NCI-H510A treated with DMSO at 0.1 percent for 48 hours (cell line): ENCODE results near the gene OSMR.

Source experiments
- DNase-seq: peaks from one replicate; lab custom pipeline; 2025; lab: John Stamatoyannopoulos, UW

The OSMR gene

DNA sequence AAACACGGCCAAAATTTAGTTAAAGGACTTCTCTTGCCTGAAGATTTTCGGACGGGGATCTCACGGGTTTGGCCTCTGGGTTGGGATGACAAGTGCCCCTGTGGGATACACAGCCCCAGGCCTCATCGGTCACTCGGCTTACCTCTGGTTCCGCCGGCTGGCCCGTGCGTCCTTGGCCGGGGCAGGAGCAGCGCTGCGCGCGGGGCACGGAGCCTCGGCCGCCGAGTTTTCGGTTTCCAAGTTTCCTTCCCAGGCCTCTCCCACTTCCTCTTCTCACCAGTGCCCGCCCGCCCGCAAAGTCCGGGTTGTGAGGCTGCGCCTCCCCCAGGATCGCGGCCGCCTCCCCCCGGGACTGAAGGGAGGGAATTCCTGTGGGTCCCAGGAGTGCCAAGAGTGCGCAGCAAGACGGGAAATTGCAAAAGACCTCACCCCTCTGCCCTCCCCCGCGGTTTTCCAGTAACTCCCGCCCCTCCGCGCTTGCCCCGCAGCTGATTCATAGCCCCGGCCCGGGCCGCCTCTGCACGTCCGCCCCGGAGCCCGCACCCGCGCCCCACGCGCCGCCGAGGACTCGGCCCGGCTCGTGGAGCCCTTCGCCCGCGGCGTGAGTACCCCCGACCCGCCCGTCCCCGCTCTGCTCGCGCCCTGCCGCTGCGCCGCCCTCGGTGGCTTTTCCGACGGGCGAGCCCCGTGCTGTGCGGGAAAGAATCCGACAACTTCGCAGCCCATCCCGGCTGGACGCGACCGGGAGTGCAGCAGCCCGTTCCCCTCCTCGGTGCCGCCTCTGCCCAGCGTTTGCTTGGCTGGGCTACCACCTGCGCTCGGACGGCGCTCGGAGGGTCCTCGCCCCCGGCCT, at the start of gene OSMR:
Gene OSMR (plus strand): TSS at position 487 of the 853 bp plus-strand sequence. CDS start 23,033 bp downstream, outside the sequence.
- no peak for DNase-seq

DNA sequence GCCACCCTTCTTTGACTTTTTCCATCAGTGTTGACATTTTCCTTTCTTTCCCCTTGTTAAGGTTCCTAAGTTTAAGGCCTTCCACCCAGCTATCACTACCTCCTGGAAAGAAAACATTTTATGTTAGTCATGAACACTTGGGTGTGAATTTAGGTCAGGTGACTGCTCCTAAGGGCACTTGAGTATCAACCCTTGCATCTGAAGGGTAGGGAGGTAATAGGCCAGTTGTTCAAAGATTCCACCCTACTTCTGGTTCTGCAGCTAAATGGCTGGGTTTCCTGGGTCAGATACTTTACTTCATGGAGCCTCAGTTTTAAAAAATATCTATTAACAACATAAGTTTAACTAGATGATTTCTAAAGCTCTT, 49.1 kb upstream of the OSMR start:
- DNase-seq, result peak; percentile 47

DNA sequence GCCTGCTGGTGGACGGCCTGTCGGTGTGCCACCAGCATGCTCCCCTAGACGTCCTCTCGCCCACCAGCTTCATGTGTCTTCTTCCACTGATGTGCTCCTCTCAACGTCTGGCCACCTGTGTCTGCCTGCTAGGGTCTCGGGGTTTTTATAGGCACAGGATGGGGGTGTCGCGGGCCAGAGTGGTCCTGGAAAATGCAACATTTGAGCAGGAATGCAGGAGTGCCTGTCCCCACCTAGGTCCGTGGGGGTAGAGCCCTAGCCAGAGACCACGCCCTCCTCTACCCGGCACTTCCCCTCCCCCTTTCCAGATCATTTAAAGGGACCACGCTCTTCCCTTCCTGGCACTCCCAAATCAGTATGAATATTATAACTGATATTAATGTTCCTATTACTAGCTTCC, 48.0 kb upstream of the OSMR start:
- DNase-seq, result no peak

DNA sequence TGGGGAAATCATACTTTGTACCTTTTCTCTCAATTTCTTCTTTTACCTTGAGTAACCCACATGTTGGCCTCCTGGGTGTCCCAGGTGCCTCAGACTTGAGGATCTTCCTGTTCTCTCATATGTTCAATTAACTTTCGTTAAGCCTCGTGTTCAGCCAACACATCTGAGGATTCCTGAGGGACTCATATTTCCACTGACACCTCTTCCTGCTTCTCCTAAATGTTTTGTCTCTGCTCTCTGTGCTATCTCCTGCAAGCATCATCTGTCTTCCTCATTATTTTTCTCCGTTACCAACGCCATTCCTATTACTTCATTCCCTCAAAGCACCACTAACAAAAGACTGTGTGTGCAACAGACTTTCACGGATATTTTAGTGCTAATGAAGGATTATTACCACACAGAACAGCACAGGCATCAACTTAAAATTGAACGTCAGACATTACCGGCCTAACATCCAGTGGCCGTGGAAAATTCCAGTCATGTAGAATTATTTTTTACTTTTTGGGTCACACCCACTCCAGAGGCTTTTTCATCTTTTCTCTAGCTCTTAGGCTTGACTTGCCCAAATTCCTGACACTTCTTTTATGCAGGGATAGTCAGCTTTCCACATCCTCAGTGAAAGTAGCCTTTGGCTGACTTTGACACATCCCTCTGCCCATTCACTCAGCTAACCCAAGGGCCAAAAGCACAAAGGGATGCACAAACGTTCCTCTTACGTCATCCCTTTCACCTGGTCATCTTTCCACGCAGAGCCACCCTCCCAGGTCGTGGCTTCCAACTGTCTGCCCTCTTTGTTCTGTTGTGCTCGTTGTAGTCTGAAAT, 46.0 kb upstream of the OSMR start:
- DNase-seq, result no peak

DNA sequence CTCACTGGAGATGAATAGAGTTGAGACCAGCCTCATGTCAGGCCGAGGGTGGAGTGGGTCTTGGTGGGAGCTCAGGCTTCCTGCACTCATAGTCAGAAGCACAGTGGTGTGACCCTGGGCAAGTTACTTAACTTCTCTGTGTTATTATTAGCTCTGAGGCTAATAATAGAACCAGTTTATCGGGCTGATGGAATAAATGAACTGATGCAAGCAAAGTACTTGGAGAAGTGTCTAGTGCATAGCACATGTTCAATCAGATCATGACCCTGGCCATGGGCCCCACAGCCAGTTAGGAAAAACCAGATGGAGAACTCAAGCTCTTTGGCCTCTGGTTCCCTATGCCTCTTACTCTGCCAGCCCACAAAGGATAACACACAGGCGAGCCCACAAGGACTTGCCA, 45.3 kb upstream of the OSMR start:
- DNase-seq, result no peak

DNA sequence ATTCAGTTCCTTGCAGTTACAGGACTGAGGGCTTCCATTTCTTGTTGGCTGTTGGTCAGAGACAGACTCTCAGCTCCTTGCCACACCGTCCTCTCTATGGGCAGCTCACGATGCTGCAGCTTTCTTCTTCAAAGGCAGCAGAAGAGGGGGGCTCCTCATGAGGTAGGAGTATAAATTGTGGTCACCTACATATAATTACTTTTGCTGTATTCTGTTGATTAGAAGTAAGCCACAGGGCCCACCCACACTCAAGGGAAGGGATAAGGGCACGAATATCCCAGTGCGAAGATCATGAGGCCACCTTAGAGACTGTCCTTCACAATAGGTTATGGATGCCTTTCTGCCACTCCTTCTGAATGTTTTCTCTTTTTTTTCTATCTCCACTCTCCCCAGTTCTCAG, 43.7 kb upstream of the OSMR start:
- DNase-seq, result no peak

DNA sequence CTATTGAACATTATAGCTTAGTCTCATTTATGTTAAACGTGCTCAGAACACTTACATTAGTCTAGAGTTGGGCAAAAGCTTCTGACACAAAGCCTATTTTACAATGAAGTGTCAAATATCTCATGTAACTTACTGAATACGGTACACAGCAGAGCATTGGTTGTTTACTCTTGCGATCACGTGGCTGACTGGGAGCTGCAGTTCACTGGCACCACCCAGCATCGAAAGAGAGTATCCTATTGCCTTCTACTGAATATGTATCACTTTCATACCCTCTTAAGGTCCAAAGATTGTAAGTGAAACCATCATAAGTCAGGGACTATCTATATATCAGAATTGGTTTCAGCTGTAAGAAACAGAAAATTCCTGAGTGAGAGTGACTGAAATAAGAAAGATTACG, 42.6 kb upstream of the OSMR start:
- peak; percentile 87 for DNase-seq

DNA sequence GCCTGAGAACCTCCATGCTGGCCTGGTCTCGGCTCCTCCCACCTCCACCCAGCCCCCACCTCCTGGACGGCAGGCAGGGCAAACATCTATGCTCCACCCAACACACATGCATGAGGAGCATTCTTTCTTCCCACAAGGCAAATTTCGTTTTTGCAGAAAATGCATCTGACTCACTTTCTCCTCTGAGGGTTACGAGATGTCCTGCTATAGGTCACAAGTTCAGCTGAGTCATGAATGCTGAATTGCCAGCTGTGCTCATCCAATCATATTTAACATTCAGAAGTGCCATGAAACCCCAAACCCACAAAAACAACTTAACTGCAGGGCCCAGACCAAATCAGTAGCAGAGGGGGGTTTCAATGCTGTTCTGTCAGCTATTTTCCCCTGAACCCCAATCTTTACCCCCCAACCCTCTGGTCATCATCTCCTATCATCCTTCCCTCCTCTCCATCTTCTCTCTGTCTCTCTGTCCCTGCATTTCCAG, 39.0 kb upstream of the OSMR start:
- DNase-seq, result no peak

DNA sequence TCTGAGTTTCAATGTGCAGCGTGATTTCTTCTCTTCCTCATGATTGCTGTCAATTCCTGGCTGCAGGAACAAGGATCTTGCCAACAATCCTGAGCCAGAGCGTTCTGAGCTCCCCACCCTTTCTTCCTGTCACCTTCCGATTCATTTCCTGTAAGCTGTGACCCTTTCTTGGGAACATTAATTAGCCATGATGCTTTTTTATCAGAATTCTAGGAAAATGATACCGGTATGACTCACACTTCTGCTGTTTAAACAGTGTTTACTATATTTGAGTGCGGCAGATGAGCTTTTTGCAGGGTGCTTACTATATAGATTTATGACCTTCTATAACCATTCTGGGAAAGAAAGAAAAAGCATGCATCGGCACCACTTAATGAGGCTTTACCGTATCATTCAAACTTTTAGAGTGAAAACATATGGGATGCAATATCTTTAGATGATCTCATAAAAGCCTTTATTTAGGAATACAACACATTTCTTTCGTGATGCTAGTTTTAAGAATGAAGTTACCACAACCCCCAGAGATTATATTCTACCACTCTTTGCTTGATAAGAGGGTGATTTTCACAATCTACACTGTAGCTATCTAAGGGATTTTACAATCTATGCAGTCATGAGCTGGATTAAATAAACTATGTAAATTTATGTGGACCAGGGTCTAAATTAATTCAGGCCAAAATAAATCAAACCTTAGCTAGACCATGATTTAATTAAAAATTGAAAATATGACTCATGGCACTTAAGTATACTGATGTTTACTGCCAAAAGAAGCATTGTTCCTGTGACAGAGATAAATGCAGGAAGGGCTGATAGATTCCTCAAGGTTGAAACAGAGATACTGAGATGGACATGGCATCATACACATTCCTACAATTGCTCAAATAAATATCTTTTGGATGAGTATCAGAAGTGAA, 38.0 kb upstream of the OSMR start:
- peak; percentile 25 for DNase-seq

DNA sequence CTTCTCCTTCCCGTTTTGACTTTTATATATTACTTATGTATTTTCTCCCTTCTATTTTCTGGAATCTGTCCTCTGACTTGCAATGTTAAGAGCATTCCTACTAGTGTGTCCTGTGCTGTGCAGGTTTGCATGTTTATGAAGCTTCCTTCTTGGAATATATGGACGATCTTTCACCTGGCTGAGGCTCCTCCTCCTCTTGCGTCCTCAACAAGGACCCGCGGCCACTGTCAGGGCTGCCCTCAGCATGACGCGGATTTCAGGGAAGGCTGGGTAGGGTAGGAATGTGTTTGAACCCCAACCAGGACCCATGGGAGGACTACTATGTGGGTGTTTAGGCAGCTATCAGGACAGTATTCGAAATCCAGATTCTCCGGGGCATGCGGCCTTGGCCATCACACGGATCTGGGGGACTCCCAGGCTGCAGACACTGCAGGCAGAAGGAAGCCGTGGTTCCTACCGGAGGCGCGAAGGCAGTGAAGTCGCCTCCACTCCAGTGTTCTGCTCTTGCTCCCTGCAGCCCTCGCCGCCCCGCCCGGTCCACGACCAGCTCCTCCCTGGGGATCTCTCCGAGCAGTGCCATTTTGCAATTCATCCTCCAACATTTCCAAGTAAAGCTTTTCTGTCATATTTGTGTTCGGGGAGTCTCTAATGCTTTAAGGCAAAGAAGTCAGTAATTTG, 37.0 kb upstream of the OSMR start:
- no peak for DNase-seq

DNA sequence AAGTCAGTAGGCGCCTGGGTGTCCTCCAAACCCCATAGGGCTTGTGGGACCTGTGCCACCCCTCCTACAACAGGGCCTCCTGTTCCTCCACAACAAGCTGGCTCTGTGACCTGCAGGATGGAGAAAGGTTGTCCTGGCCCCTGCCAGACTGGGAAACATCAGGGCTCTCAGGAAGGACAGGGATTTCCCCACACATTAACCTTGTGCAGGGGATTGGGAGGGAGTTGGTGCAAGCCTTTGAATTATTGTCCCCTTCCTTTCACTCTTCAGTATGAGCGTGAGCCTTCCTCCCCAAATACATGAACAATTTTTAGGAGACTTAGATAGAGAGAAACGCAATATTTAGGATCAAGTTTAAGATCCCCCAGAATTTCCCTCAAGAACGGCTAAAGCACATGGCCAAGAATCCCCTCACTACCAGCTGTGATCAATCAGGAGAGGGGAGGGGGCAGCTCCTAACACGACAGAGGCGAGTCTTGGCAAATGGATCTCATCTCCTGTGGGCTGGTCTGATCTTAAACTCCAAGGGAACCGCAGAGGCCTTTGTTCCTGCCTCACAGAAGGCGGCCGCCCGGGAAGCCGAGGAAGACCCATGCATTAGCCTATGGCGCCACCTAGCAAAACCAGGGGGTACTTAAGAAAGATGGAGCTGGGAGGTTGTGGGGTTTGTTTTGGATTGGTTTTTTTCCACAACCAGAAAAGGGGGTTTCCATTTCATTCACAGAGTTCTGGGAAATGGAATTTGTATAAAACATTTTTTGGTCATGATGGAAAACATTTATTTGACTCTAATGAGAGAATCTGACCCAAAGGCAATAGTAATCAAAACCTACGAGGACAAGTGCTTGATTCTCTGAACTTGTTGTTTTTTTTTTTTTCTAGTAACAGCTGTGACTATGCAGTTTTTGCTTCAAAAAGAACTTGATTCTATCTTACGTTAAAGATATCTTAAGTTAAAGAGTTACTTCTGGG, 36.1 kb upstream of the OSMR start:
- DNase-seq, result peak; percentile 93

DNA sequence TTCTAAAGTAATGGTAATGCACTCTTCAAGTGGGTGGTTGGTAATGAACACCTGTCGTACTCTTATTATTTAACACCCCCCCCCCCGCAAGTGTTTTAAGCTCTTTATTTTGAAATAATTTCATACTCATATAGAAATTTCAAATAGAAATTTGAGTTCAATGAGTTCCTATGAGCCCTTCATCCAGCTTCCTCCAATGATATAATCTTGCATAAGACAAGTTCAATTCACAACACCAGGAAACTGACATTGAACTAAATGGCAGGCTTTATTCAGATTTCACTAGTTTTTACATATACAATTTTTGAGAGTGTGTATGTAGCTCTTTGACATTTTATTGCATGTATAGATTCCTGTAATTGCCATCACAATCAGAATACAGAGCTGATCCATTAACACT, 30.9 kb upstream of the OSMR start:
- DNase-seq, result no peak

DNA sequence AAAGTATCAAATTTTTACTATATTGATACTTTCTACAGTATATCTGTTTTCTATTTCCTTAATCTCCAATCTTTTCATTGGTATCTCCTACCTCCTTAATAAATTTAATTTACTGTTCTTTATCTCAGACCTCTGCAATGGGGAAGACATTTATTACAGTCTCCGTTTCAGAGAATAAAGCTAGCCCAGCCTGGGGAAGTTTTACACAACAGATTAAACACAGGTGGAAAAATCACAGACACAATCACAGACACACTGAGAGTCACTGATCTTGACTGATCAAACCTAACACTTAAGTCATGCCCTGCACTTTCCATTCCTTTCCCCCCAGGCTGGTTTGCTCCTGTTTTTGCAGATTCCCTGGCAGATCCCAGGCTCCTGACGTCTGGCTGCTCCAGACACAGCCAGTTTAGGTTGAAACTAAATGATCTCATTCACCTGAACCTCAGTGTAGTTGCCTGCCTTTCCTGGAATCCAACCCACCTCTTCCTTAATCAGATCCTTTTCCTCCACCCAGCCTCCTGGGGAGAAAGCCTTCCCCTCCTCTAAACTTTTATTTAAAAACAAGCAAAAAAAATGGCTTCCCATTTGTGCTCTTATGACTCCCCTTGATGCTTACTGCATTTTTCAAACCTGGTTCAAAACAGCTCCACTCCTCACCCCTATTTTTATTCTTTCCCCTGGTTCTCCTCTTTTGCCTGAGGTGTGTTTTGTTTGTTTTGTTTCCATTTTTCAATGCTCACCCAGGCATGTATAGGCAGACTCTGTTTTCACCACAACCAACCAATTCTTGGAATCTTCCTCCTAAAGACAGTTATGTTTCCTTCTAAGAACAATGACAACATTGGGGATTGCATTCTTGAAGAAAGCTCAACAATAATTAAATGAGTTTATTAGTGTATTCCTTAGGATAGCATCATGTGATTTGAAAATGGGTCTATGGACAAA, 29.5 kb upstream of the OSMR start:
- DNase-seq, result no peak

DNA sequence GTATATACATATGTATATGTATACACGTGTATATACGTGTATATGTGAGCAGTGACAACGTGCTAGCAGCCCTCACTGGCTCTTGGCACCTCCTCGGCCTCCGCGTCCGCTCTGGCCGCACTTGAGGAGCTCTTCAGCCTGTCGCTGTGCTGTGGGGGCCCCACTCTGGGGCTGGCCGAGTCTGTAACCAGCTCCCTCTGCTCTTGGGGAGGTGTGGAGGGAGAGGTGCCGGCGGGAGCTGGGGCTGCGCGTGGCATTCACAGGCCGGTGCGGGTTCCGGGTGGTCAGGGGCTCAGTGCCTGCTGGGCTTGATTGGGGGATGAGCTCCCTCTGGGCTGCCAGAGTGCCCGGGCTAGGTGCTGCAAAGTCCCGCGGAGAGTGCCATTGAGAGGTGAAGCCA, 24.1 kb upstream of the OSMR start:
- DNase-seq, result no peak

DNA sequence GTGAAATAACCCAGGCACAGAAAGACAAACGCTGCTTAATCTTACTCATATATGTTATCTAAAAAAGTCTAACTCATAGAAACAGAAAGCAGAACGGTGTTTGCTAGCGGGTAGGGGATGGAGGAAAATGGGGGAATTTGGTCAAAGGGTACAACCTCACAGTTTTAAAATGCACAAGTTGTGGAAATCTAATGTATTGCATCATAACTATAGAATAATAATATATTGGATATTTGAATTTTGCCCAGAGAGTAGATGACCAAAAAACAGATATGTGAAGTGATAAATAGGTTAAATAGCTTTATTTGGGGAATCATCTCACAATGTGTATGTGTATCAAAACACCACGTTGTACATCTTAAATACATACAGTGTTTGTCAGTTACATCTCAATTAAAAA, 22.3 kb upstream of the OSMR start:
- no peak for DNase-seq

DNA sequence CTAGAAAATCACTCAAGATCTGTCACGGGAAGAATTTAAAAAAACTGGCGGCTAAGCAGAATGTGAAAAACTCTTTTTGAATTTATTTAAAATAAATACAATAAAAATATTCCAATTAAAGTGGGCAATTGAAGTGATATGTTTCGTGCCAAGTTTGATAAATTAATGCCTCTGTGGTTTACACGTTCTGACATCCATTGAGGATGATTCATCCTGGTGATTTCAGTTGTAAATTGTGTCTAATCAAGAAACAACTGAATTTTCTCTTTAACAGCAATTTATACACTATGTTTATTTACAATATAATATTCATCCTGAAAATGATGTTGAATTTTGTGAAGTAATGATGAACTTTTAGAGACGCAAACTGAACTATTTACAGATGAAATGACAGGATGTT, 21.0 kb upstream of the OSMR start:
- DNase-seq, result no peak

DNA sequence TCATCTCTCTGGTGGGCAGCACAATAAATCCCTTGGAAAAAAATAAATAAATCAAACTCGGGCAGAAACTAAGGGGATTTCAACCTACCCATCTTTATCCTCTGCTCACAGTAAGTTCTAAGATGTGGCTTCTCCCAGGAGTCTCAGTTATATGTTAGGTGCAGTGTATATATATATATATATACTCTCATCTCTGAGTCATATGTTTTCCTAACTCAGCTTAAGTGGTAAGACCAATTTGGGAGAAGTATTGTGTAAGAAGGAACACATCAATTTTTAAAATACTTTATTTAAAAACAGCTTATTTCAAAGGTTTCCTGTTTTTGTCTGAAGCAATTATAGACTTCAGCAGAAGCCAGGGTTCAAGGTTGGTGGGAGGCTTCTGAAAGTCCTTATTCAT, 20.3 kb upstream of the OSMR start:
- DNase-seq, result no peak

DNA sequence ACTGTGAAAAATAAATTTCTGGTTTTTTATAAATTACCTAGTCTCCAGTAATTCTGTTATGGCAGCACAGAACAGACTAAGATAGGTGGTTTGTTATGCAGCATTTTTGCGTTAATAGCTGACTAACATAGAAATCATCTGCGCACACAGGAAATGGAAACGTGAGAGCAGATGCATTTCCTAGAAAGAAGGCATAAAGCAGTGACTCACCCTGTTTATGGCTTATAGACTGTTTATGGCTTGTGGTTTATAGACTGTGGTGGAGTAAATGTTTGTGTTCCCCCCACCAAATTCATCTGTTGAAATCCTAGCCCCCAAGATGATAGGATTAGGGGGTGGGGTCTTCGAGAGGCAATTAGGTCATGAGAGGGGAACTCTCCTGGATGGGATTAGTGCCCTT, 18.3 kb upstream of the OSMR start:
- DNase-seq, result no peak

DNA sequence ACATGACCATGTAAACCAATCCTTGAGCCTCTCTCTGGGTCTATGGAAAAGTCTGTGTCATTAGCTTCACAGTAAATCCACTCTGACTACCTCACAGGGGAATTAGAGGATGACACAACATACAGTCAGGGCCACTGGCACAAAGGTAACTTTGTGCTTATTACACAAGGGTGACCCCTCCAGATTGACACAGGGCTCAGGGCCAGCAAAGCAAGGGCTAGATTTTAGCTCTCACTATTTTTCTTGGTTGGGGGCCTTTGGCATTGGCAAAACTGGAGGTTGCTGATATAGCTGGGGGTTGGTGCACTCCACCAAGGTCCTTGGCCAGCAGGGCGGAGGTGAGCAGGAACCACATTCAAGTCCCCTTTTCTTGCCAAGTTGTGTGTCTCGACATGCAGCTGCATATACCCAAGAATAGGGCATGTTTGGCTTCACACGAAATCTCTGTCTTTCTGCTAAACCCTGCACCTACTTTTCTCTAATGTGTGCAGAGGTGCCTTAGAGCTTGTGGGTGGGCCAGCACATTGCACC, 15.2 kb upstream of the OSMR start:
- no peak for DNase-seq
